GM23248 (cell line): ENCODE data around the gene PARVB.

ENCODE experiments used
- EZH2 ChIP-seq: fragments of 200-600 bp; sonication (generic); IDR thresholded peaks from 2 replicates; pipeline ENCODE4 v1.6.1; 2018; ENCODE audit warnings: antibody characterized with exemption, mild to moderate bottlenecking; ENCODE audit not compliant: insufficient read depth, poor library complexity, severe bottlenecking
- EZH2phosphoT487 ChIP-seq: fragments of 200-600 bp; sonication (generic); IDR thresholded peaks from 2 replicates; pipeline ENCODE4 v1.6.1; 2018; ENCODE audit warnings: antibody characterized with exemption, moderate library complexity, mild to moderate bottlenecking, low read depth; ENCODE audit not compliant: insufficient read depth

DNA sequence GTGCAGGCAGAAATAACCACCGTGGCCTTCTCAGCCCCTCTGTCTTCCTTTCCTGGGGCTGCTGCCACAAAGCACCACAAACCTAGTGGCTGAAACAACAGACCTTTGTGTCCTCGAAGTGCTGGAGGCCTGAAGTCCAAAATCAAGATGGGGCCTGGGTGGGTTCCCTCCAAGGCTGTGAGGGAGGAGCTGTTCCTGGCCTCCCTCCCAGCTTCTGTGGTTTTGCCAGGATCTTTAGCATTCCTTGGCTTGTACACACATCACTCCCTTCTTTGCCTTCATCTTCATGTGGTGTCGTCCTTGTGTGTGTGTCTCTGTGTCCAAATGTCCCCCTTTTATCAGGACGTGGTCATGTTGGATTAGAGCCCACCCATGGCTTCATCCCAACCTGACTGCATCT is 127.6 kb downstream of the PARVB start:
- no peak for TF ChIP-seq EZH2phosphoT487
- TF ChIP-seq EZH2 = no peak
